Ascending aorta (tissue), 2 donors: ENCODE results near the gene MGAT4C. TPM values are rescaled to one million over a fixed set of nuclear protein-coding genes. Genes with fewer than 3 reads are reported as not detected.
"Not testable (repeated sequence)": the region's sequence is repeated elsewhere in the genome, so short reads cannot be mapped to it uniquely, and the experiment has no call there.

ENCODE experiments used
- DNase-seq, 2 donors: peaks; one replicate each; pipeline ENCODE4 v3.0.0-alpha.2; 2019; ENCODE audit warnings: low spot score in 2 of 2
- H3K27ac ChIP-seq, 2 donors: fragments of 200-600 bp; sonication (generic); one replicate each; pipeline ENCODE4 v1.5.1; 2016 to 2017; ENCODE audit warnings: mild to moderate bottlenecking in 1 of 2
- H3K27me3 ChIP-seq: fragments of 200-600 bp; sonication (generic); one replicate; pipeline ENCODE4 v1.5.1; 2017
- H3K36me3 ChIP-seq, 2 donors: fragments of 200-600 bp; sonication (generic); one replicate each; pipeline ENCODE4 v1.5.1; 2016
- H3K4me1 ChIP-seq, 2 donors: fragments of 200-600 bp; sonication (generic); one replicate each; pipeline ENCODE4 v1.5.1; 2016 to 2017; ENCODE audit warnings: mild to moderate bottlenecking in 1 of 2
- H3K4me3 ChIP-seq, 2 donors: fragments of 200-600 bp; sonication (generic); one replicate each; pipeline ENCODE4 v1.5.1; 2016 to 2017; ENCODE audit warnings: mild to moderate bottlenecking in 1 of 2
- H3K9me3 ChIP-seq, 2 donors: fragments of 200-600 bp; sonication (generic); one replicate each; pipeline ENCODE4 v1.5.1; 2016
- CTCF ChIP-seq, 3 experiments: fragments of 200-600 bp in 2 of 3; fragments of 450-650 bp in 1 of 3; sonication (generic) in 2 of 3; IDR thresholded peaks; one replicate each; pipeline ENCODE4 v1.5.1; 2016 to 2019; ENCODE audit warnings: antibody characterized with exemption in 3 of 3, mild to moderate bottlenecking in 1 of 3, moderate library complexity in 1 of 3
- intact Hi-C: fragments of 100-400 bp; cut with DNase I; formaldehyde crosslinking; loops from one replicate; pipeline ENCODE4 v1.15.1; 2023
- total RNA-seq: library from RNA; depleted of rRNA; stranded (reverse); fragments of >200 nt; gene quantifications from one replicate; pipeline ENCODE4 v1.1.0, GENCODE V29; 2016

The MGAT4C gene
- total RNA-seq = not detected

DNA sequence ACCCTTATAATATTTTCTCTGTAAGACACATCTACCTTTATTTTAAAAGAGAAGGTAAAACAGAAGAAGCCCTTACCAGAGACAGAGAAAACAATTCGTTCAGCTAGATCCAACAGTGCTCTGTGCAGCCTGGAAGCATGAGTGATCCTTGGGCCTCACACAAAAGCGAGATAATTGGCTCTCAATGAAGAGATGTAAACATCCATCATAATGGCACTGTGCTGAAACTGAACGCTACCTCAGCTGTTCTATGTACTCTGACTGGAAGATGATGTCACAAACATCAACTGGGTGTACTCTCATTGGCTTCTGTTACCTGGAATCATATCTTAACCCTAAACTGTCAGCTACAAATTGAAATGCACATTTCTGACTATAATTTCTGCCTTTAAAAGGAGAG lies at the start of gene MGAT4C:
Gene MGAT4C (minus strand): TSS at position 229 of the 400 bp plus-strand sequence.
- H3K4me3 ChIP-seq = no peak within 1 kb of the TSS
- no peaks in the 10 kb centered on the region for H3K4me1 ChIP-seq
- H3K36me3 ChIP-seq = no peaks in the 10 kb centered on the region
- H3K27ac ChIP-seq = no peak within 1 kb of the TSS
- no peak for TF ChIP-seq CTCF (IDR thresholded peaks at IDR 0.05)
- no peaks in the 10 kb centered on the region for H3K9me3 ChIP-seq
- no peak for DNase-seq
- H3K27me3 ChIP-seq = no peaks in the 10 kb centered on the region
- intact Hi-C loops = no loop called here

GRCh38 chr12:86296396-86296795 lies 40.2 kb upstream of the MGAT4C start:
- intact Hi-C loops, H3K9me3 ChIP-seq, H3K27ac ChIP-seq, H3K36me3 ChIP-seq, DNase-seq, H3K4me3 ChIP-seq, H3K27me3 ChIP-seq, H3K4me1 ChIP-seq: not testable (repeated sequence)

DNA sequence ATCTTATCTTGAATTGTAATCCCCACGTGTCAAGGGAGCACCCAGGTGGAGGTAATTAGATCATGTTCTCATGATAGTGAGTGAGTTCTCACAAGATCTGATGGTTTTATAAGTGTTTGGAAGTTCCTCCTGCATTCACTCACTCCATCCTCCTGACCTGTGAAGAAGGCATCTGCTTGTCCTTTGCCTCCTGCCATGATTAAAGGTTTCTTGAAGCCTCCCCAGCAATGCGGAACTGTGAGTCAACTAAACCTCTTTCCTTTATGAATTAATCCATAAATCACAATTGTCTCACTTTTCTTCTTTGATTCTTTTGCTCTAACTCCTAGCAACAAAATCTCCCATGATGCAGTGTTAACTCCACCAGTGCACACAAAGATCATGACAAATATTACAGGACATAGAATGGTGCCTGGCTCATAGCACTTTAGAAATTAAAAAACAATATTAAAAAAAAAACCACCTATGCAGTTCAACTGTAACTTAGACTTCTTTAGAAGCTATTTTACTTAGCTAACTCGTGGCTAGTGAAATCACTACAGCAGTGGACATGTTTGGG lies 37.6 kb upstream of the MGAT4C start:
- Histone ChIP-seq H3K27me3 (no peaks in the 10 kb centered on the region), H3K9me3 (no peaks in the 10 kb centered on the region), H3K4me3 (no peak overlapping the region), H3K4me1 (no peaks in the 10 kb centered on the region), H3K36me3 (no peaks in the 10 kb centered on the region), H3K27ac (no peak overlapping the region)
- no peak for DNase-seq
- TF ChIP-seq CTCF (IDR thresholded peaks at IDR 0.05) = no peak
- intact Hi-C loops = no loop called here

DNA sequence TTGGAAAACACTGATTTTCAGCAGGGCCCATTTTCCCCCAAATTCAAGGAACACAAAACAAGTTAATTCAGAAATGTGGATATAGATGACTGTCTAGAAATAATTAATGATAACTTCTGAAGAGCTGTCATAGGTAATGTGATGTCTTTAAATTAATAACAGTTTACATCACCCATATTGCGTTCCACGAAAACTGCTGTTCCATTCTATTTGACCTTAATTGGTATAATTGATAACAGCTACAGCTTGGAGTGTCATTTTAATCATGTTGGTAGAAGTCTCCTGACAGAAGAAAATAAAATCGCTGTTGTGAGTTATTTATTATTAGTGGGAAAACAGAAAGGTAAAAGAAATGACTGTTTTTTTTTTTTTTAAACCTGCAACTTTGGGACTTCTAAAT lies 36.3 kb upstream of the MGAT4C start:
- intact Hi-C loops = no loop called here
- Histone ChIP-seq H3K36me3 (no peaks in the 10 kb centered on the region), H3K27ac (no peak overlapping the region), H3K4me1 (no peaks in the 10 kb centered on the region), H3K4me3 (no peak overlapping the region), H3K27me3 (no peaks in the 10 kb centered on the region), H3K9me3 (no peaks in the 10 kb centered on the region)
- TF ChIP-seq CTCF (IDR thresholded peaks at IDR 0.05) = no peak
- DNase-seq = no peak

- Histone ChIP-seq H3K4me3 (no peak overlapping the region), H3K27ac (no peak overlapping the region), H3K27me3 (no peaks in the 10 kb centered on the region), H3K36me3 (no peaks in the 10 kb centered on the region), H3K9me3 (no peaks in the 10 kb centered on the region), H3K4me1 (no peaks in the 10 kb centered on the region)
- intact Hi-C loops = no loop called here
- TF ChIP-seq CTCF (IDR thresholded peaks at IDR 0.05) = no peak
- no peak for DNase-seq
Observed at GRCh38 chr12:86290615-86291014, 34.4 kb upstream of the MGAT4C start.

GRCh38 chr12:86286119-86286518 lies 29.9 kb upstream of the MGAT4C start:
- no peak for DNase-seq
- H3K36me3 ChIP-seq = no peaks in the 10 kb centered on the region
- no peak overlapping the region for H3K4me3 ChIP-seq
- H3K27ac ChIP-seq = no peak overlapping the region
- no peak for TF ChIP-seq CTCF (IDR thresholded peaks at IDR 0.05)
- H3K27me3 ChIP-seq = no peaks in the 10 kb centered on the region
- H3K4me1 ChIP-seq = no peaks in the 10 kb centered on the region
- no peaks in the 10 kb centered on the region for H3K9me3 ChIP-seq
- intact Hi-C loops = no loop called here
